Neural cell (in vitro differentiated cells): ENCODE data around the gene CLIC3. TPM values are rescaled to one million over a fixed set of nuclear protein-coding genes. Genes with fewer than 3 reads are reported as not detected.

ENCODE experiments used
- H2AFZ ChIP-seq: fragments of 200-600, 300-800 bp; sonication (generic), shearing (Covaris generic); 2 replicates; pipeline ENCODE4 v1.6.0; 2014; ENCODE audit warnings: low read depth, mild to moderate bottlenecking, antibody characterized with exemption, low read length, moderate library complexity
- H3F3A ChIP-seq: fragments of 200-600 bp; shearing (Covaris generic); 2 replicates; pipeline ENCODE4 v1.6.1; 2016; ENCODE audit warnings: mild to moderate bottlenecking, moderate library complexity, mixed read lengths, antibody characterized with exemption, low read length; ENCODE audit not compliant: insufficient read depth, poor library complexity, severe bottlenecking
- H3K27ac ChIP-seq: fragments of 200-600, 300-800 bp; sonication (generic), shearing (Covaris generic); 2 replicates; pipeline ENCODE4 v1.5.1; 2014; ENCODE audit warnings: mild to moderate bottlenecking, low read length, moderate library complexity
- H3K27me3 ChIP-seq: fragments of 300-800, 200-600 bp; sonication (generic), shearing (Covaris generic); 2 replicates; pipeline ENCODE4 v1.6.0; 2014; ENCODE audit warnings: mild to moderate bottlenecking, low read depth, low read length, moderate library complexity; ENCODE audit not compliant: insufficient read depth
- H3K36me3 ChIP-seq: fragments of 300-800, 200-600 bp; sonication (generic), shearing (Covaris generic); 2 replicates; pipeline ENCODE4 v1.5.1; 2014; ENCODE audit warnings: mild to moderate bottlenecking, antibody characterized with exemption, low read length, moderate library complexity; ENCODE audit not compliant: insufficient read depth
- H3K4me2 ChIP-seq: fragments of 300-800, 200-600 bp; sonication (generic), shearing (Covaris generic); 2 replicates; pipeline ENCODE4 v1.6.0; 2014; ENCODE audit warnings: mild to moderate bottlenecking, low read length
- H3K4me3 ChIP-seq: fragments of 300-800, 200-600 bp; sonication (generic), shearing (Covaris generic); 2 replicates; pipeline ENCODE4 v1.5.1; 2014; ENCODE audit warnings: mild to moderate bottlenecking, low read length, moderate library complexity
- H3K79me2 ChIP-seq: fragments of 200-600 bp; shearing (Covaris generic); replicated peaks from 2 replicates; pipeline ENCODE4 v1.6.0; 2014; ENCODE audit warnings: mild to moderate bottlenecking, low read length, moderate library complexity; ENCODE audit not compliant: insufficient read depth
- H3K9ac ChIP-seq: fragments of 300-800, 200-600 bp; sonication (generic), shearing (Covaris generic); 2 replicates; pipeline ENCODE4 v1.6.1; 2016; ENCODE audit warnings: mild to moderate bottlenecking, low read length, mixed read lengths
- H3K9me2 ChIP-seq: fragments of 200-600 bp; shearing (Covaris generic); 2 replicates; pipeline ENCODE4 v1.6.1; 2016; ENCODE audit warnings: mild to moderate bottlenecking, low read length, mixed read lengths; ENCODE audit not compliant: insufficient read depth
- H3K9me3 ChIP-seq: fragments of 200-600, 300-800 bp; sonication (generic), shearing (Covaris generic); 2 replicates; pipeline ENCODE4 v1.6.1; 2016; ENCODE audit warnings: mild to moderate bottlenecking, mixed run types, low read length, moderate library complexity, mixed read lengths
- H4K20me1 ChIP-seq: fragments of 200-600 bp; shearing (Covaris generic); 2 replicates; pipeline ENCODE4 v1.6.1; 2016; ENCODE audit warnings: mild to moderate bottlenecking, mixed run types; ENCODE audit not compliant: insufficient read depth
- CTCF ChIP-seq: fragments of 450-650 bp; IDR thresholded peaks from 2 replicates; pipeline ENCODE4 v1.5.1; 2014; ENCODE audit warnings: antibody characterized with exemption, mild to moderate bottlenecking, moderate library complexity; ENCODE audit not compliant: poor library complexity, severe bottlenecking
- EP300 ChIP-seq: fragments of 450-650 bp; conservative IDR thresholded peaks from 2 replicates; pipeline ENCODE4 v1.6.1; 2014; ENCODE audit warnings: antibody characterized with exemption, mild to moderate bottlenecking, moderate library complexity; ENCODE audit not compliant: poor library complexity, severe bottlenecking
- EZH2 ChIP-seq: fragments of 200-600, 300-800 bp; shearing (Covaris generic), sonication (generic); IDR thresholded peaks from 2 replicates; pipeline ENCODE4 v1.6.1; 2014; ENCODE audit warnings: antibody characterized with exemption, low read length, borderline replicate concordance, mild to moderate bottlenecking; ENCODE audit not compliant: insufficient read depth, poor library complexity, severe bottlenecking
- MXI1 ChIP-seq: fragments of 450-650 bp; conservative IDR thresholded peaks from 2 replicates; pipeline ENCODE4 v1.6.1; 2014; ENCODE audit warnings: antibody characterized with exemption, mild to moderate bottlenecking; ENCODE audit not compliant: poor library complexity, severe bottlenecking
- POLR2AphosphoS5 ChIP-seq: IDR thresholded peaks from 2 replicates; pipeline ENCODE4 v1.6.1; 2012
- RAD21 ChIP-seq: fragments of 450-650 bp; conservative IDR thresholded peaks from 2 replicates; pipeline ENCODE4 v1.6.1; 2014; ENCODE audit warnings: antibody characterized with exemption, mild to moderate bottlenecking, moderate library complexity
- REST ChIP-seq: IDR thresholded peaks from 2 replicates; pipeline ENCODE4 v1.6.1; 2012; ENCODE audit warnings: borderline replicate concordance
- SMC3 ChIP-seq: fragments of 450-650 bp; conservative IDR thresholded peaks from 2 replicates; pipeline ENCODE4 v1.6.1; 2014; ENCODE audit warnings: antibody characterized with exemption, mild to moderate bottlenecking, moderate library complexity; ENCODE audit not compliant: poor library complexity
- TAF1 ChIP-seq: IDR thresholded peaks from 2 replicates; pipeline ENCODE4 v1.6.1; 2012; ENCODE audit warnings: low read depth
- polyA plus RNA-seq: library from polyadenylated mRNA; depleted of rRNA; stranded (reverse); fragments of >200 nt; gene quantifications from 2 replicates; pipeline ENCODE4 v1.2.3, GENCODE V29; 2014

Gene CLIC3
- polyA plus RNA-seq, 1 donor from 2014 or later: not detected

- Histone ChIP-seq H3K4me3 (no peak overlapping the region), H3K9me3 (no peaks in the 10 kb centered on the region), H3K9me2 (no peaks in the 10 kb centered on the region), H4K20me1 (no peaks in the 10 kb centered on the region), H3K27ac (no peak overlapping the region), H3K79me2 (no peaks in the 10 kb centered on the region), H3K36me3 (no peaks in the 10 kb centered on the region), H3F3A (no peaks in the 10 kb centered on the region), H3K4me2 (no peak overlapping the region), H3K9ac (no peak overlapping the region), H2AFZ (no peak overlapping the region), H3K27me3 (no peaks in the 10 kb centered on the region)
- TF ChIP-seq TAF1 (no peak), EP300 (no peak), POLR2AphosphoS5 (no peak), RAD21 (no peak), REST (no peak), MXI1 (no peak), EZH2 (no peak), SMC3 (no peak), CTCF (no peak)
Observed at GRCh38 chr9:136994180-136994887, 2.0 kb downstream of the CLIC3 start.

GRCh38 chr9:136992819-136993369 lies 3.5 kb downstream of the CLIC3 start:
- no peaks in the 10 kb centered on the region for H3K36me3 ChIP-seq
- TF ChIP-seq MXI1: no peak
- peak overlapping the region; percentile 70 for H2AFZ ChIP-seq
- peak overlapping the region; percentile 81 for H3K9ac ChIP-seq
- no peaks in the 10 kb centered on the region for H3K9me2 ChIP-seq
- H3K27ac ChIP-seq: peak overlapping the region; percentile 42
- H3K9me3 ChIP-seq: no peaks in the 10 kb centered on the region
- peak overlapping the region; percentile 87 for H3K4me2 ChIP-seq
- H3K27me3 ChIP-seq: no peaks in the 10 kb centered on the region
- H3K4me3 ChIP-seq: peak overlapping the region; percentile 96
- H3F3A ChIP-seq: no peaks in the 10 kb centered on the region
- H3K79me2 ChIP-seq: no peaks in the 10 kb centered on the region
- no peaks in the 10 kb centered on the region for H4K20me1 ChIP-seq
